ENCODE data around the gene TNS1. TPM values are rescaled to one million over a fixed set of nuclear protein-coding genes. Genes with fewer than 3 reads are reported as not detected.

Gene TNS1
- total and polyA plus RNA-seq, 4 donors: 67.0 to 377 (median 208) TPM

DNA sequence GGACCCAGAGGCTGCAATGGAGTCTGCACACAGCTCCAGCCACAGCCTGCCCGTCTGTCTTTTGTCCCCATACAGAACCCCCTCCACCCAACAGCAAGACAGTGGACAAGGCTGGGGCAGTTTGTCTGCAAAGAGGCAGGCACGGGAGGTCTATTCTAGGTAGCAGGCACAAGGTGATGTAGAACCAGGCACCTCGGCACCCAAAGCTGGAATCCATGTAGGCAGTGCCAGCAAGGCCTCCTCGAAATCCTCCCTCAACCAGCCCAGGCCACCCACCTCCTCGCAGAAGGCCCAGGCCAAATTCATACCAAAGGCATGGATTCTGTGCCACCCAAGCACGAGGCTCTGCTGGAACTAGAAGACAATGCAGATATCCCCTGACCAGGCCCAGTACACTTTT is 179.2 kb downstream of the TNS1 start:
- TF ChIP-seq, protein P1, sequence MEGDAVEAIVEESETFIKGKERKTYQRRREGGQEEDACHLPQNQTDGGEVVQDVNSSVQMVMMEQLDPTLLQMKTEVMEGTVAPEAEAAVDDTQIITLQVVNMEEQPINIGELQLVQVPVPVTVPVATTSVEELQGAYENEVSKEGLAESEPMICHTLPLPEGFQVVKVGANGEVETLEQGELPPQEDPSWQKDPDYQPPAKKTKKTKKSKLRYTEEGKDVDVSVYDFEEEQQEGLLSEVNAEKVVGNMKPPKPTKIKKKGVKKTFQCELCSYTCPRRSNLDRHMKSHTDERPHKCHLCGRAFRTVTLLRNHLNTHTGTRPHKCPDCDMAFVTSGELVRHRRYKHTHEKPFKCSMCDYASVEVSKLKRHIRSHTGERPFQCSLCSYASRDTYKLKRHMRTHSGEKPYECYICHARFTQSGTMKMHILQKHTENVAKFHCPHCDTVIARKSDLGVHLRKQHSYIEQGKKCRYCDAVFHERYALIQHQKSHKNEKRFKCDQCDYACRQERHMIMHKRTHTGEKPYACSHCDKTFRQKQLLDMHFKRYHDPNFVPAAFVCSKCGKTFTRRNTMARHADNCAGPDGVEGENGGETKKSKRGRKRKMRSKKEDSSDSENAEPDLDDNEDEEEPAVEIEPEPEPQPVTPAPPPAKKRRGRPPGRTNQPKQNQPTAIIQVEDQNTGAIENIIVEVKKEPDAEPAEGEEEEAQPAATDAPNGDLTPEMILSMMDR (IDR thresholded peaks at IDR 0.05; ENCODE audit: control extremely low read depth, extremely low read depth): no peak
- Histone ChIP-seq H3K4me3 (no peak overlapping the region), H3K9ac (ENCODE audit: insufficient read depth in 1 of 2, low read length in 2 of 2) (no peak overlapping the region), H3K4me1 (ENCODE audit: control insufficient read depth in 5 of 5, insufficient read depth in 5 of 5, low read length in 5 of 5) (peaks cover 0 to 39% (median 10%) of the 10 kb centered on the region in 5 donors), H3K27me3 (ENCODE audit: control insufficient read depth in 3 of 3, insufficient read depth in 3 of 3, low read length in 2 of 3) (no peaks in the 10 kb centered on the region), H3K9me3 (ENCODE audit: control insufficient read depth in 4 of 4, insufficient read depth in 3 of 4, low read length in 3 of 4) (no peaks in the 10 kb centered on the region), H3K27ac (ENCODE audit: low read depth in 1 of 2, low read length in 1 of 2) (peak overlapping the region in 1 of 2 donors; percentile 77), H3K36me3 (ENCODE audit: control insufficient read depth in 4 of 4, insufficient read depth in 4 of 4, low read length in 4 of 4) (peaks cover 17 to 76% (median 58%) of the 10 kb centered on the region in 4 donors)
- WGBS, 2 donors: 84 to 94% methylated on average over 6 of the region's 6 CpGs
- DNase-seq: no peak
- ATAC-seq (ENCODE audit: insufficient read depth, low FRiP score): no peak

DNA sequence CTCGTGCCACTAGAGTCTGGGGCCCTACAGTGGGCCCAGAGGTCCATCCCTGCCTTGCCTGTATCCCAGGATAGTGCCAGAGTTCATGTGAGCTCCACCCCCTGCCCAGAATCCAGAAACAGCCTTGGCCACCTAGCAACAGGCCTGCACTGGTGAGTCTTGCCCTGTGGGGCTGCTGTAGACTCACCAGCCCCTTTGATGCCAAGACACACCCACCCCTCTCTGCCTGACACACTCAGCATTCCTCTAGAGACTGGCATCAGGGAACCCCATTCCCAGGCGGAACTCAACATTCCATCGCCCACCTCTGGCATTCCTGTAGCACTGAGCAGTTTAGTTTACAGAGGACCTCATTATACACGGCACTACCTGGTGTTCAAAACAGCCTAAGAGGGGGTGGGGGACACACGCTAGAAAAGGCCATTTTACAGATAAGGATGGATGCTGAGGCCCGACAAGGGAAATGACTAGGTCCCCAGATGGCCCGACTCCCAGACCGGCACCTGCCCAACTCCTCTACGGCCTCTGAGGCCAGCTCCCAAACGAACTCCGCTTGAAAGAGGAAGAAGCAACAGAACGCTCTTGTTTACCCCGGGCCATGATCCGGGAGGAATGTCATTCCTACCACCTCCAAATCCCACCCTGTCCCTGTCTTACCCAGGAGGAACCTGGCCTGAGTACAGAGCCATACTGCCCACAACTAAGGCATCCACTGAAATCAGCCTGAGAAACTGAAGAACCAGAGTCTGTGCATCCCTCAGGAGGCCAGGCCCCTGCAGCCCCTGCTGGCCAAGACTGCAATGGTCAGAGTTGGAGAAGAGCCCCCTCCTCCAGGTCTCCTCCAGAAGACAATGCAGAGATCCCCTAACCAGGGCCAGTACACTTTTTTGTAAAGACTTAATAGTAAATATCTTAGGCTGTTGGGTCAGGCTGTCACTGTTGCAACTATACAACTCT is 180.2 kb downstream of the TNS1 start:
- DNase-seq (peak in 2 of 3 donors; percentile 59 to 70), ATAC-seq (ENCODE audit: insufficient read depth, low FRiP score) (peak; percentile 29)
- Histone ChIP-seq H3K9ac (ENCODE audit: insufficient read depth in 1 of 2, low read length in 2 of 2) (peak overlapping the region; percentile 11 to 37), H3K27ac (ENCODE audit: low read depth in 1 of 2, low read length in 1 of 2) (peak overlapping the region; percentile 42 to 77), H3K36me3 (ENCODE audit: control insufficient read depth in 4 of 4, insufficient read depth in 4 of 4, low read length in 4 of 4) (peaks cover 15 to 77% (median 60%) of the 10 kb centered on the region in 4 donors), H3K4me3 (no peak overlapping the region), H3K4me1 (ENCODE audit: control insufficient read depth in 5 of 5, insufficient read depth in 5 of 5, low read length in 5 of 5) (peaks cover 2 to 36% (median 3%) of the 10 kb centered on the region in 5 donors), H3K9me3 (ENCODE audit: control insufficient read depth in 4 of 4, insufficient read depth in 3 of 4, low read length in 3 of 4) (no peaks in the 10 kb centered on the region), H3K27me3 (ENCODE audit: control insufficient read depth in 3 of 3, insufficient read depth in 3 of 3, low read length in 2 of 3) (no peaks in the 10 kb centered on the region)
- TF ChIP-seq, protein P1 (IDR thresholded peaks at IDR 0.05; ENCODE audit: control extremely low read depth, extremely low read depth): no peak
- 64 to 79% methylated on average over 14 of the region's 14 CpGs for WGBS, 2 donors

DNA sequence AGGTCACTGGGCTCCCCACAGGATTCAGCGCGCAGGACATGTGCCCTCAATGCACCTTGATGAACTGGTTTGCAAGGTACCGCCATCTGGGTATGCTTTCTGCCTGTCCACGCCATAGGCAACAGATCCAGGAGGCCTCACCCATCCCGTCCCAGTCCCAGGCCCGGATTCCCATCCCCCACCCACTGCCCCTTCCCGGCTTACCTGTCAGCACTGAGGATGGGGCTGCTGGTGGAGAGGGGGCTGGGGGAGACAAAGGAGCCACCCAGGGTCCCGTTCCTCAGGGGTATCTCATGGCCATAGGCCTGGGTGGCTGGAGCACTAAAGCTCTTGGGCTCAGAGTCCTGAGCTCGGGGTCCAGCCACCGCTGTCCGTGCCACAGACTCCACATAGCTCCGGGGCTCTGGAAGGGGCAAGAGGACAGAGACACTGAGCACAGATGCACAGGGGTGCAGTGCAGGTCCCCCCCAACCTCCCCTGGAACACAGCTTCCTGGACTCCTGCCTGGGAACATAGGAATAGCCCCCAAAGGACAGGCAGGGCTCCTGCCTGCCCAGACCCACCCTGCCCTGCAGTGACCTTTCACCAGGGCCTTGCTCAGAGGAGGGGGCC is 181.2 kb downstream of the TNS1 start:
- 92% methylated on average over 12 of the region's 12 CpGs for WGBS, 2 donors
- peaks cover 11 to 39% (median 12%) of the 10 kb centered on the region in 5 donors for H3K4me1 ChIP-seq (ENCODE audit: control insufficient read depth in 5 of 5, insufficient read depth in 5 of 5, low read length in 5 of 5)
- H3K27me3 ChIP-seq (ENCODE audit: control insufficient read depth in 3 of 3, insufficient read depth in 3 of 3, low read length in 2 of 3): no peaks in the 10 kb centered on the region
- no peaks in the 10 kb centered on the region for H3K9me3 ChIP-seq (ENCODE audit: control insufficient read depth in 4 of 4, insufficient read depth in 3 of 4, low read length in 3 of 4)
- TF ChIP-seq, protein P1 (IDR thresholded peaks at IDR 0.05; ENCODE audit: control extremely low read depth, extremely low read depth): no peak
- peak overlapping the region; percentile 27 to 77 for H3K27ac ChIP-seq (ENCODE audit: low read depth in 1 of 2, low read length in 1 of 2)
- peaks cover 22 to 83% (median 67%) of the 10 kb centered on the region in 4 donors for H3K36me3 ChIP-seq (ENCODE audit: control insufficient read depth in 4 of 4, insufficient read depth in 4 of 4, low read length in 4 of 4)
- no peak overlapping the region for H3K4me3 ChIP-seq
- DNase-seq (no peak), ATAC-seq (ENCODE audit: insufficient read depth, low FRiP score) (no peak)
- peak overlapping the region in 1 of 2 donors; percentile 37 for H3K9ac ChIP-seq (ENCODE audit: insufficient read depth in 1 of 2, low read length in 2 of 2)
